Right forelimb (tissue), 1 donor: Measurements from ENCODE around the gene SNCG.
A peak's percentile ranks its signal among the peaks of the same experiment; 100 is the strongest.
"Not testable (repeated sequence)": the region's sequence is repeated elsewhere in the genome, so short reads cannot be mapped to it uniquely, and the experiment has no call there.

Experiments
- DNase-seq: peaks from one replicate; pipeline ENCODE4 v3.0.0-alpha.2; 2018

Gene SNCG

GRCh38 chr10:86958116-86958900 lies at the start of gene SNCG:
SNCG (plus strand) TSS chr10:86958599; CDS start chr10:86958698, 99 bp downstream.
- no peak for DNase-seq

DNA sequence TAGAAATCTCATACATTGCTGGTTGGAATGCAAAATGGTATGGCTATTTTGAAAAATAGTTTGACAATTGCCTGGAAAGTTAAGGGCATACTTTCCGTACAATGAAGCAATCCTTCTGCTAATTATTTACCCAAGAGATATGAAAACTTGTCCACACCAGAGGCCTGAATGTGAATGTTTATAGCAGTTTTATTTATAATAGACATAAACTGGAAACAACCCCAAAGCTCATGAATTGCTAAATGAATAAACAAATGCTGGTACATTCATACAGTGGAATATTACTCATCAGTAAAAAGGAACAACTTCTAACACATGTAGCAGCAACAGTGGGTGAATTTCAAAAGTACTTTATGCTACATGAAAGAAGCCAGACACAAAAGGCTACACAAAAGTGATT lies 43.7 kb upstream of the SNCG start:
- DNase-seq = no peak

- no peak for DNase-seq
Observed at GRCh38 chr10:86918022-86918471, 40.4 kb upstream of the SNCG start.

- DNase-seq = no peak
Observed at GRCh38 chr10:86922553-86922961, 35.8 kb upstream of the SNCG start.

GRCh38 chr10:86929468-86930380 lies 28.7 kb upstream of the SNCG start:
- no peak for DNase-seq

DNA sequence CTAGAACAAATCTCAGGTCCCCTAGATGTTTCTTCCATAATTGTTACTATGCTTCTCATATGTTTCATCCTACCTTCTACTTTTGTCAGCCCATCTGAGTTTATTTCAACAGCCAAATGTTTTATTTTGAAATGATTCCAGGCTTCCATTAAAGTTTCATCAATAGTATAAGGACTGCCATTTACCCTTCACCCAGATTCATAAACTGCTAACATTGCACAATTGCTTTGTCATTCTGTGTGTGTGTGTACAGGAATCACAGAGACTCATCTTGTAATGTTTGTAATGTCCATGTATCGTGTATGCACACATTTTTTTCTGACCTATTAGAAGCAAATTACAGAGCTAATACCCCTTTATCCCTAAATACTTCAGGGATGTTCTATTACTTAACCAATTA lies 26.5 kb upstream of the SNCG start:
- no peak for DNase-seq

DNA sequence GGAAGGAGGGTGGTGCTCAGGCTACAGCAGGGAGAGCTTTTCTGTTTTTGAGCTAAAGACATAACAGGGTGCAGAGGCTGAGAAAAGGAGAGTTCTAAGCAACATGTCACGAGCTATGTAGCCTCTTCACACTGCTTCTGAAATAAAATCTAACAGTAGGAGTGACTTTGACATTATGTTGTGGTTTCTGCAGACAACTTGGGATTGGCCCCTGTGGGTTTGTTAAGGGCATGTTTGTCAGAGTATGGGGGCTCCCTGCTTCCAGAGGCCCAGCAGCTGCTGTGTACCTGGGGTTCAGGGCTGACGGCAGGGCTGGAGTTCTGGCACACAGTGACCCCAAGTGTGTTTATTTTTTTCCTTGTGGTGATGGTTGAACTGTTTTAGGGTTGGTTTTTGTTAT lies 25.7 kb upstream of the SNCG start:
- no peak for DNase-seq

- not testable (repeated sequence) for DNase-seq
Observed at GRCh38 chr10:86934162-86934711, 24.2 kb upstream of the SNCG start.

- DNase-seq = no peak
Observed at GRCh38 chr10:86936661-86937501, 21.5 kb upstream of the SNCG start.

DNA sequence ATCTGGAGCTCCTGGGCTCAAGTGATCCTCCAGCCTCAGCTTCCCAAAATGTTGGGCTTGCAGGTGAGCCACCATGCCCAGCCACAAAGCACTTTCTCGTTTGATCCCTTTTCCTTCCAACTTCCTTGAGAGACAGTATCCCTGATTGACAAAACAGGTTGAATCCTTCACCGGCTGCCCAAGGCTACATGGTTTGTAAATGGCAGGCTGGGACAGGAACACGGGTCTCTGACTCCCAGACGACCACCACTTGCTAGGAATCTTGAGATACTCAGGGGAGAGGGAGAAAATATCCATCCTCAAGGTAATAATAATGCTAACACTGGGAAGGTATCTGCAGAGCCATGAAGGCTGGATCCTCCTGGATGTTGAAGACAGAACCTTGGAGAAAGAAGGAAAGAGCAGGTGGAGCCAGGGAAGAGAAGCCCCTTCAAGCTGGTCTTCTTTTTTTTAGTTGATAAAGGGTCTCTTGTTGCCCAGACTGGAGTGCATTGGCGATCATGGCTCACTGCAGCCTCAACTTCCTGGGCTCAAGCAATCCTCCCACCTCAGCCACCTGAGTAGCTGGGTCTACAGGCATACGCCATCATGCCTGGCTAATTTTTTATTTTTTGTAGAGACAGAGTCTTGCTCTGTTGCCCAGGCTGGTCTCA lies 20.8 kb upstream of the SNCG start:
- DNase-seq = no peak

DNA sequence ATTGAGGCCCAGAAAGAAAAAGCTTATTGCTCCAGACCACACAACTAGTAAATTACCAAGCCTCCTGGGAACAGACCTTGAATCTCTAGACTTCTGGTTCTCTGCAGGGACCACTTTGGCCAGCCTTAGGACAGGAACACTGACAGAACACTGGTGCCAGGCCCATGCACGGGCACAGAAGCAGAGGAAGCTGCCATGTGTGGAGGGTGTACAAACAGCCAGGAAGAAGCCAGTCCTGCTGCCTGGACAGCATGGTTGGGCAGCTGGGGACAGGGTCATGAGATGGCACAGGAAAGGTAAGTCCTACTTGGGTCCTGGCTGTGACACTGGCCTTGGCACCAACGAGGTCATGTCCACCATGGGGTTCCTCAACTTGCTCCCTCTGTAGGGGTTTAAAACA lies 20.1 kb upstream of the SNCG start:
- DNase-seq = no peak

DNA sequence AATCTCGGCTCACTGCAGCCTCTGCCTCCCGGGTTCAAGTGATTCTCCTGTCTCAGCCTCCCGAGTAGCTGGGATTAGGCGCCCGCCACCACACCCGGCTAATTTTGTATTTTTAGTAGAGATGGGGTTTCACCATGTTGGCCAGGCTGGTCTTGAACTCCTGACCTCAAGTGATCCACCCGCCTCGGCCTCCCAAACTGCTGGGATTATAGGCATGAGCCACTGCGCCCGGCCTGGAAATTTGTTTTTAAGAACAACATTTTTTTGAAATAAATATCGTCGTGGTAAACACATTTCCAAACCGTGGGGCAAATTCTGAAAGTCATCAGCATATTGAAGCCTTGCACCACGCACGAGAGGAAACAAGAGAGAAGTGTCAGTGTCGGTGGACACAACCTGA lies 18.3 kb upstream of the SNCG start:
- not testable (repeated sequence) for DNase-seq

GRCh38 chr10:86940677-86941076 lies 17.7 kb upstream of the SNCG start:
- no peak for DNase-seq

GRCh38 chr10:86941426-86941825 lies 17.0 kb upstream of the SNCG start:
- DNase-seq = no peak

DNA sequence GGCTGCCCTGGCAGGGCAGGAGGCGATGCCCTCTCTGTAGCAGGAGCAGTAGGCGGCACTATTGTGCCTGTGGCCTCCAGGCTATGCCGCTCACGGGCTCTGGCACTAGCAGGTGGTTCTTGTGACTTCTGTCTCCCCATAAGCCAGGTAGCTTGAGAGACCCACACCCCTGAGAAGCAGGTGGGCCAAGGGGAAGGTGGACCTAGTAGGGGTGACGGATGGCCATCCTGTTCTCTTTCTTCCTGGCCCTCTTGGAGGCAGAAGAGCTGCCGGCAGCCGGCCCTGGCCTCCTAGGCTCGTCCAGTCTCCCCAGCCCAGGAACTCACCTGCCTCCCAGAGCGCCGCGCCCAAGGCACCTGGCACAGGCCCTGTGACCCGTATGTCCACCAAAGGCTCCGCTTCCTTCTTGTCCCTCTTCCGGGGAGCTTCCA lies 16.4 kb upstream of the SNCG start:
- DNase-seq = no peak

- no peak for DNase-seq
Observed at GRCh38 chr10:86942441-86943315, 15.7 kb upstream of the SNCG start.

GRCh38 chr10:86943316-86944030 lies 14.9 kb upstream of the SNCG start:
- no peak for DNase-seq

DNA sequence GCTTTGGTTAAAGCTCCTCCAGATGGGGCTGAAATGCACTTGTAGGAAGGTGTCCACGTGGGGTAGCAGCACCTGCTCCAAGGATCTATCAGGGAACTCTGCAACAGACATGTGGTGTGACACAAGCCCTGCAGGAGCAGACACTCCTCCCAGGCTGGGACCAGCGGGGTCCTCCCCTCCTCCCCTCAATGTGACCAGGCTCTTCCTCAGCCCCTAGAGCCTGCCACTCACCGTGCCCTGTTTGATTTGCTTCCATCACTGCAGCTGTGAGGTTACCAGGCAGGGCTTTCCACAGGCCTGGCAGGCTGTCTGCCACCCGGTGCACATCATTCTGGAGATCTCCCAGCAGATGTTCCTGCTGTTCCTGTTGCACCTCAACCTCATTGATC lies 14.4 kb upstream of the SNCG start:
- no peak for DNase-seq

DNA sequence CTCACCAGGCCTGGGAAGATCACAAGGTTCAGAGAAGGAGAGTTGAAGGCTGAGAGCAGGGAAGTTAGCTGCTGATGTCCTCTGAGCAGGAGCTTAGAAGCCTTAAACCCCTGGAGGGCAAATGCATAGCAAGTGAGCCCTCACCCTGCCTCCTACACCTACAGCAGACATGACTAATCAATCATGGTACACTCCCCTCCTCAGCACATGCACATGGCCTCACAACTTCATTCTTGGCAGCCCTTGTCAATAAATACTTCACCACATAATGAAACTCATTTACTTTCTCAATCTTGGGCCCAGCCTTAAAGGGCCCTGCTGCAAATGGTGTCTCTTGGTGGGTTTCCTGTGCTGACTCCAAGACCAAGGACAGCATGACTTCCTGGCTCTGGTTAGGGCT lies 13.9 kb upstream of the SNCG start:
- peak; percentile 37 for DNase-seq

DNA sequence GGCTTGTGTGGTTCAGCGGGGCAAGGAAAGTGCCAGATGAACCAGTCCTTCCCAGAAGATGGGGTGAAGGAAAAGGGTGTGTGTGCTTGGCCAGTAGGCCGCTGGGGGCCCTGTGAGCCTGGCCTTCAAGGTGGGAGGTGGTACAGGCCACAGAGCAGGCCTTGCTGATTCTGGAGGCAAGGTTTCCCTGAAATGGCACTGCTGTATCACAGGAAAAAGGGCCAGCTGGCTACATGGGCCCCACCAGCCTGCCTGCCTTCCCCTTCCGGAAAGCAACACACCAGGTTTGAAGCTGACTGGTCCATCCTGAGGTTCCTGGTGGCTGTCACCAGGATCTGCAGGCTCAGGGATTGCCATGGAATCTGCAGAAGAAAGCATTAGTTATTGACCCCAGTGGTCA lies 13.5 kb upstream of the SNCG start:
- DNase-seq = no peak
